WERI-Rb-1 (cell line): ENCODE data around the gene IL3.

Source experiments
- DNase-seq: peaks from one replicate; pipeline ENCODE4 v3.0.0-alpha.2; 2020
- H3K27ac ChIP-seq: fragments of 250-450 bp; sonication (Bioruptor Pico); 2 replicates; pipeline ENCODE4 v1.5.1; 2020; ENCODE audit warnings: mild to moderate bottlenecking, moderate library complexity
- H3K27me3 ChIP-seq: fragments of 250-450 bp; sonication (Bioruptor Pico); 2 replicates; pipeline ENCODE4 v1.5.1; 2021; ENCODE audit warnings: mild to moderate bottlenecking, low read depth, moderate library complexity; ENCODE audit not compliant: insufficient read depth, severe bottlenecking
- H3K36me3 ChIP-seq: fragments of 250-450 bp; sonication (Bioruptor Pico); 2 replicates; pipeline ENCODE4 v1.5.1; 2020; ENCODE audit warnings: mild to moderate bottlenecking, moderate library complexity
- H3K4me3 ChIP-seq: 2 replicates; pipeline ENCODE4 v1.5.1; 2011; ENCODE audit warnings: low read depth, mild to moderate bottlenecking, control low read depth, low read length
- H3K9me3 ChIP-seq: fragments of 250-450 bp; sonication (Bioruptor Pico); 2 replicates; pipeline ENCODE4 v1.5.1; 2021; ENCODE audit warnings: mild to moderate bottlenecking, moderate library complexity; ENCODE audit not compliant: severe bottlenecking
- TF ChIP-seq, protein P1 (sequence below): IDR thresholded peaks from 2 replicates; pipeline ENCODE4 v1.5.1; 2011; ENCODE audit warnings: low read depth, mild to moderate bottlenecking, control low read depth, inconsistent platforms, low read length

IL3 gene, protein sequence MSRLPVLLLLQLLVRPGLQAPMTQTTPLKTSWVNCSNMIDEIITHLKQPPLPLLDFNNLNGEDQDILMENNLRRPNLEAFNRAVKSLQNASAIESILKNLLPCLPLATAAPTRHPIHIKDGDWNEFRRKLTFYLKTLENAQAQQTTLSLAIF

GRCh38 chr5:132060501-132061161, at the start of gene IL3:
Gene IL3, plus strand, starts transcription at chr5:132060655. Its CDS starts 52 bp downstream, at chr5:132060707.
- TF ChIP-seq, protein P1, sequence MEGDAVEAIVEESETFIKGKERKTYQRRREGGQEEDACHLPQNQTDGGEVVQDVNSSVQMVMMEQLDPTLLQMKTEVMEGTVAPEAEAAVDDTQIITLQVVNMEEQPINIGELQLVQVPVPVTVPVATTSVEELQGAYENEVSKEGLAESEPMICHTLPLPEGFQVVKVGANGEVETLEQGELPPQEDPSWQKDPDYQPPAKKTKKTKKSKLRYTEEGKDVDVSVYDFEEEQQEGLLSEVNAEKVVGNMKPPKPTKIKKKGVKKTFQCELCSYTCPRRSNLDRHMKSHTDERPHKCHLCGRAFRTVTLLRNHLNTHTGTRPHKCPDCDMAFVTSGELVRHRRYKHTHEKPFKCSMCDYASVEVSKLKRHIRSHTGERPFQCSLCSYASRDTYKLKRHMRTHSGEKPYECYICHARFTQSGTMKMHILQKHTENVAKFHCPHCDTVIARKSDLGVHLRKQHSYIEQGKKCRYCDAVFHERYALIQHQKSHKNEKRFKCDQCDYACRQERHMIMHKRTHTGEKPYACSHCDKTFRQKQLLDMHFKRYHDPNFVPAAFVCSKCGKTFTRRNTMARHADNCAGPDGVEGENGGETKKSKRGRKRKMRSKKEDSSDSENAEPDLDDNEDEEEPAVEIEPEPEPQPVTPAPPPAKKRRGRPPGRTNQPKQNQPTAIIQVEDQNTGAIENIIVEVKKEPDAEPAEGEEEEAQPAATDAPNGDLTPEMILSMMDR = no peak
- H3K27me3 ChIP-seq = no peaks in the 10 kb centered on the region
- H3K4me3 ChIP-seq = no peak within 1 kb of the TSS

DNA sequence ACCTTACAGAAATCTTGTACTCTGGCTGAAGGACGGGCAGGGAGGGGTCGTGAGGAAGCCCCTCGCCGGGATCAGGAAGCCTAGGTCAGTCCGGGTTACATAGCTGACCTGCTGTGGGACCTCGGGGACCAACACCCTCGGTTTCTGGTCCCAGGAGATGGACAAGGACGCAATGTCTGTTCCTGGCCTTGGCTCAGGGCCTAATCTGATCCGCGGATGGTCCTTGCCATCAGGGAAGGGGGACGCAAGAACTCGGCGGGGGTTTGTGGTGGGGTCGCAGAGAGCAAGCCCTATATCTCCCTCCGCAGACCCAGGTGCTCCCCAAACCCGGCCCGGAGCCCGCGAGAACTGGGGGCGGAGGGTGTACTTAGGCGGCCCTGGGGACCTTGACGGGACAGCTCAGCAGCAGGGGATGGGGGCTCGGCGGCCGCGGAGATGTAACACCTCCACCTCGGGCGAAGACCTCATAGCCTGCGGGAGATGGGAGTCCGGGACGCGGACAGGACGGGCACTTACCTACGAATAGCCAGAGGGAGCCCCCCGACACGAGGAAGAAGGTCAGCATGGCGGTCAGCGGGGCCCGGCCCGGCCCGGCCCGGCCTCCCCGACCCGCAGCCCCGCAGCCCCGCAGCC, 49.4 kb upstream of the IL3 start:
- TF ChIP-seq, protein P1 = no peak
- Histone ChIP-seq H3K9me3 (no peaks in the 10 kb centered on the region), H3K4me3 (peak overlapping the region; percentile 79), H3K27me3 (no peaks in the 10 kb centered on the region), H3K36me3 (no peaks in the 10 kb centered on the region; the same call in 1 of the 2 replicates), H3K27ac (peak overlapping the region; percentile 82)
- peak; percentile 16 for DNase-seq

More at GRCh38 chr5:132060501-132061161, at the start of gene IL3:
- H3K9me3 ChIP-seq = no peaks in the 10 kb centered on the region
- H3K27ac ChIP-seq = no peak within 1 kb of the TSS
- no peak for DNase-seq
- H3K36me3 ChIP-seq = no peaks in the 10 kb centered on the region

- DNase-seq = peak; percentile 55
- Histone ChIP-seq H3K36me3 (no peaks in the 10 kb centered on the region; the same call in 1 of the 2 replicates), H3K27ac (peak within 1 kb of the TSS; percentile 82), H3K27me3 (no peaks in the 10 kb centered on the region), H3K4me3 (peak within 1 kb of the TSS; percentile 79), H3K9me3 (no peaks in the 10 kb centered on the region)
- TF ChIP-seq, protein P1 = no peak
These were observed 48.7 kb upstream of the IL3 start, which contains the start of gene ACSL6 for GRCh38 chr5:132011622-132012343. Gene ACSL6, minus strand, starts transcription at chr5:132011658. Its CDS starts 105 bp downstream, at chr5:132011553.

DNA sequence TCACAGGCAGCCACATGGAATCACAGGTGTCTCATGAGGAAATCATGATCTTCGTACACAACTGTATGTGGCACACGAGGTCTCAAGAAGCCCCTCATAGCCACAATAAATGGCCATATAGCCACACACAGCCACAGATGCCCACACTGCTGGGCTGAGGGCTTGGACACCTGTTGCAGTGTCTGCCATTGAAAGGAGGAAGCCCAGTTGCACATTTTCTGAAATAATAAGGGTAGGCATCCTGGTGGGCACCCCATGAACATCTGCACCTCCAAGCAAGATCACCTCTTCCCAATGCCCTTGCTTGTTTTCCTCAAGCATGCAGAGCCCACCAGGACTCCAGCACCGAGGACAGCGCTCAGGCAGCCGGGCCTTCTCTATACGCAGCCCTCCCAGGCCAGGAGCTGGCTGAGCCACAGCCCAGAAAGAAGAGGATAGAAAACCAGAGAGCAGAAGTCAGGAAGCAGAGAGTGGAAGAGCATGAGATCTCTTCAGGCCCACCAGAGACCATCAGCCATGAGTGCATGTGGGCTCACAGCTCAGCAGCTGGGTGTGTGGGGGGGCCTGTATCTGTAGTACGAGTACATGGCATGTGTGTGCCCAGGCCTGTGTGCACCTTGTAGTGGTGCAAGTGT, 48.0 kb upstream of the IL3 start:
- Histone ChIP-seq H3K4me3 (peak overlapping the region; percentile 79), H3K36me3 (no peaks in the 10 kb centered on the region; the same call in 1 of the 2 replicates), H3K27me3 (no peaks in the 10 kb centered on the region), H3K27ac (no peak overlapping the region), H3K9me3 (no peaks in the 10 kb centered on the region)
- DNase-seq = peak; percentile 4
- TF ChIP-seq, protein P1 = no peak

DNA sequence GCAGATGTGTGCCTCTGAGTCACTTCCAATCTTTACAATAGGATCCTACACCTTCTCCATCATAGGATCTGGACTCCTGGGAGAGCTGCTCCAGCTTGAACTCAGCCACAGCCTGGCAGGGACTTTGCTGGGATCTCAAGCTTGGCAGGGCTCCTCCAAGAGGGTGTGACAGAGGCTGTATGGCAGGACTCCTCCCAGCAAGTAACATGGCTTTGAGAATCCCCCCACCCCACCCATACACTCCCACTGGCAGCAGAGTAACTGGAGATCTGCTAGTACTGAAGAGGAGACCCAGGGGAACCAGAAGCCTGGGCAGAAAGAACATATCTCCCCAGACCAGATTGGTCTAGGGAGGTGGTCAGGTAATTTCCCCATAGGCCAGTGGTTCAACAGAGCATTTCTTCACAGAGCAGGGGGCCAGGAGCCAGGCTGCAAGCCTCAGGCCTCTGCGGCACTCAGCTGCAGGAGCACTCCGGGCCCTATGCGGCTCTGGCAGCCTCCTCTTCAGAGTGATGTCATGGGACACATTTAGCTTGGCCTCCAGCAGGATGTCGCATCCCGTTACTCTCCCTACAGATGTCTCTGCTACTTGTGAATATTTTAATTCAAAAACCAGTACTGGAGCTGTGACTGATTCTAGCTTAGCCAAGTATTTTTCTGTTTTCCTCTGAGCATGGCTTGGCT, 47.3 kb upstream of the IL3 start:
- Histone ChIP-seq H3K27me3 (no peaks in the 10 kb centered on the region), H3K9me3 (no peaks in the 10 kb centered on the region), H3K27ac (no peak overlapping the region)

More for the DNA sequence above, 47.3 kb upstream of the IL3 start:
- peak; percentile 6 for DNase-seq
- TF ChIP-seq, protein P1 = no peak
- Histone ChIP-seq H3K36me3 (no peaks in the 10 kb centered on the region; the same call in 1 of the 2 replicates), H3K4me3 (no peak overlapping the region)
